Esophagus muscularis mucosa (tissue), 4 donors: Measurements from ENCODE around the gene IRF2BP2. TPM values are rescaled to one million over a fixed set of nuclear protein-coding genes. Genes with fewer than 3 reads are reported as not detected.

Experiments used
- DNase-seq: peaks from one replicate; pipeline ENCODE4 v3.0.0-alpha.2; 2017; ENCODE audit errors: extremely low spot score
- H3K27ac ChIP-seq, 4 donors: fragments of 200-600 bp; sonication (generic); replicated peaks in 1 of 4; 1 replicate in 3 of 4; 2 replicates in 1 of 4; pipeline ENCODE4 v1.5.1; 2016 to 2019; ENCODE audit warnings: mild to moderate bottlenecking in 1 of 4
- H3K27me3 ChIP-seq, 4 donors: fragments of 200-600 bp; sonication (generic); one replicate each; pipeline versions ENCODE4 v1.5.1 to v1.6.0; 2016 to 2019
- H3K36me3 ChIP-seq, 4 donors: fragments of 200-600 bp; sonication (generic); one replicate each; pipeline ENCODE4 v1.5.1; 2016 to 2019
- H3K4me1 ChIP-seq, 4 donors: fragments of 200-600 bp; sonication (generic); one replicate each; pipeline ENCODE4 v1.5.1; 2016 to 2019
- H3K4me3 ChIP-seq, 4 donors: fragments of 200-600 bp; sonication (generic); 1 replicate in 2 of 4; 2 replicates in 2 of 4; pipeline ENCODE4 v1.5.1; 2016 to 2019; ENCODE audit warnings: mild to moderate bottlenecking in 4 of 4, moderate library complexity in 1 of 4
- H3K9me3 ChIP-seq, 4 donors: fragments of 200-600 bp; sonication (generic); 1 replicate in 3 of 4; 2 replicates in 1 of 4; pipeline ENCODE4 v1.5.1; 2016 to 2019
- CTCF ChIP-seq, 3 experiments: fragments of 200-600 bp in 2 of 3; fragments of 450-650 bp in 1 of 3; sonication (generic) in 2 of 3; IDR thresholded peaks; one replicate each; pipeline ENCODE4 v1.5.1; 2017 to 2019; ENCODE audit warnings: antibody characterized with exemption in 3 of 3, mild to moderate bottlenecking in 2 of 3, moderate library complexity in 1 of 3
- EP300 ChIP-seq: sonication (generic); formaldehyde crosslinking; IDR thresholded peaks from one replicate; pipeline ENCODE4 v1.6.1; 2017; ENCODE audit warnings: antibody characterized with exemption
- POLR2A ChIP-seq: fragments of 450-650 bp; IDR thresholded peaks from one replicate; pipeline ENCODE4 v1.6.1; 2017; ENCODE audit warnings: antibody characterized with exemption, moderate library complexity, mild to moderate bottlenecking, low read depth
- POLR2AphosphoS5 ChIP-seq, 2 donors: sonication (generic); formaldehyde crosslinking; IDR thresholded peaks; one replicate each; pipeline ENCODE4 v1.6.1; 2017; ENCODE audit warnings: antibody characterized with exemption in 2 of 2
- WGBS: methylation state at CpG from one replicate; pipeline ENCODE4 v1.1.5; 2018; 5-methylcytosine and 5-hydroxymethylcytosine counted together
- intact Hi-C: fragments of 100-400 bp; cut with DNase I; formaldehyde crosslinking; loops from one replicate; pipeline ENCODE4 v1.15.1; 2023
- total RNA-seq, 4 donors: library from RNA; depleted of rRNA; stranded (reverse); fragments of >200 nt; gene quantifications; one replicate each; pipeline versions ENCODE4 v1.1.0 to v1.2.1, GENCODE V29; 2016

IRF2BP2 gene
- total RNA-seq, 4 donors from 2014 or later, result 83.3 to 119 (median 97.9) TPM

GRCh38 chr1:234631721-234632125 lies 21.7 kb upstream of the IRF2BP2 start:
- WGBS, result 63% methylated on average over 1 of the region's 1 CpG
- peaks cover 0 to 4% (median 0%) of the 10 kb centered on the region in 4 donors for H3K4me1 ChIP-seq
- no peaks in the 10 kb centered on the region for H3K36me3 ChIP-seq
- no peaks in the 10 kb centered on the region for H3K27me3 ChIP-seq
- H3K9me3 ChIP-seq, result no peaks in the 10 kb centered on the region
- intact Hi-C loops, result no loop called here
- no peak overlapping the region for H3K4me3 ChIP-seq
- no peak for DNase-seq
- no peak for TF ChIP-seq POLR2A
- no peak for TF ChIP-seq EP300
- TF ChIP-seq POLR2AphosphoS5 (IDR thresholded peaks at IDR 0.05), result no peak
- no peak for TF ChIP-seq CTCF (IDR thresholded peaks at IDR 0.05)
- no peak overlapping the region for H3K27ac ChIP-seq

- Histone ChIP-seq H3K4me3 (no peak overlapping the region), H3K9me3 (no peaks in the 10 kb centered on the region), H3K36me3 (no peaks in the 10 kb centered on the region), H3K4me1 (peaks cover 0 to 5% (median 2%) of the 10 kb centered on the region in 4 donors), H3K27me3 (no peaks in the 10 kb centered on the region), H3K27ac (no peak overlapping the region)
- TF ChIP-seq CTCF (IDR thresholded peaks at IDR 0.05), result no peak
- TF ChIP-seq EP300, result no peak
- no peak for TF ChIP-seq POLR2A
- TF ChIP-seq POLR2AphosphoS5 (IDR thresholded peaks at IDR 0.05), result no peak
- 96% methylated on average over 4 of the region's 4 CpGs for WGBS
- intact Hi-C loops, result no loop called here
- no peak for DNase-seq
Measured at GRCh38 chr1:234629026-234629425, 19.0 kb upstream of the IRF2BP2 start.

GRCh38 chr1:234628089-234628488 lies 18.1 kb upstream of the IRF2BP2 start:
- TF ChIP-seq POLR2AphosphoS5 (IDR thresholded peaks at IDR 0.05) (no peak), CTCF (IDR thresholded peaks at IDR 0.05) (no peak), EP300 (no peak), POLR2A (no peak)
- H3K4me1 ChIP-seq, result peaks cover 0 to 5% (median 2%) of the 10 kb centered on the region in 4 donors
- intact Hi-C loops, result no loop called here
- H3K9me3 ChIP-seq, result no peaks in the 10 kb centered on the region
- H3K36me3 ChIP-seq, result no peaks in the 10 kb centered on the region
- no peaks in the 10 kb centered on the region for H3K27me3 ChIP-seq
- H3K4me3 ChIP-seq, result no peak overlapping the region
- H3K27ac ChIP-seq, result no peak overlapping the region
- 45% methylated on average over 5 of the region's 5 CpGs for WGBS
- no peak for DNase-seq

- H3K27me3 ChIP-seq, result no peaks in the 10 kb centered on the region
- no peak for DNase-seq
- no peaks in the 10 kb centered on the region for H3K9me3 ChIP-seq
- WGBS, result 94% methylated on average over 11 of the region's 11 CpGs
- intact Hi-C loops, result no loop called here
- no peak overlapping the region for H3K27ac ChIP-seq
- H3K4me3 ChIP-seq, result no peak overlapping the region
- TF ChIP-seq EP300 (no peak), POLR2AphosphoS5 (IDR thresholded peaks at IDR 0.05) (no peak), CTCF (IDR thresholded peaks at IDR 0.05) (no peak), POLR2A (no peak)
- H3K4me1 ChIP-seq, result peaks cover 0 to 5% (median 2%) of the 10 kb centered on the region in 4 donors
- no peaks in the 10 kb centered on the region for H3K36me3 ChIP-seq
Measured at GRCh38 chr1:234627009-234627950, 17.3 kb upstream of the IRF2BP2 start.
